K562 (cell line): Measurements from ENCODE around the gene CLEC17A. TPM values are rescaled to one million over a fixed set of nuclear protein-coding genes. Genes with fewer than 3 reads are reported as not detected.
"Not testable (repeated sequence)": the region's sequence is repeated elsewhere in the genome, so short reads cannot be mapped to it uniquely, and the experiment has no call there.

Experiments
- ATAC-seq: fragments of 200-7000 bp; cut with Tn5 transposase; 3 replicates; pipeline ENCODE4 v1.9.1; 2020; ENCODE audit warnings: moderate library complexity
- BruUV-seq: library from RNA; stranded (reverse); fragments of 400-500 nt; replicated peaks from 2 replicates; lab custom pipeline; 2021; lab: Mats Ljungman, UMichigan
- CTCF ChIA-PET: fragments of 300-600 bp; formaldehyde crosslinking; extraction: SDS; loops from one replicate; lab custom pipeline; 2021; ENCODE audit warnings: low intra/inter-chr PET ratio; lab: Yijun Ruan, JAX
- POLR2A ChIA-PET: fragments of 300-600, 350-650 bp; sonication (Branson Sonifier 250); formaldehyde crosslinking; extraction: SDS; loops from one replicate; lab custom pipeline; 2021; ENCODE audit warnings: antibody characterized with exemption, inconsistent platforms; lab: Yijun Ruan, JAX
- DNase-seq, 4 experiments: peaks; one replicate each; pipeline versions ENCODE4 v3.0.0 to v3.0.0-alpha.2; 2011 to 2018; ENCODE audit warnings: low spot score in 3 of 4, mixed read lengths in 3 of 4; ENCODE audit errors: extremely low read depth in 1 of 4
- FAIRE-seq: peaks from 2 replicates; lab custom pipeline; 2011; peaks lifted over from hg19 to GRCh38; lab: Jason Lieb, UNC
- H2AFZ ChIP-seq: 2 replicates; pipeline ENCODE4 v1.6.0; 2011; ENCODE audit warnings: low read depth, low read length, control low read depth, inconsistent platforms
- H3K27ac ChIP-seq: fragments of 200-600 bp; 3 replicates; pipeline ENCODE4 v1.8.0; 2011; ENCODE audit warnings: low read depth, mild to moderate bottlenecking, control low read depth, inconsistent platforms, low read length, moderate library complexity, mixed read lengths; ENCODE audit errors: extremely low read depth
- H3K27me3 ChIP-seq, 2 experiments: fragments of 300-600 bp in 1 of 2; 2 replicates in 1 of 2; 3 replicates in 1 of 2; pipeline versions ENCODE4 v1.6.0 to v1.8.0; 2011; ENCODE audit warnings: inconsistent platforms in 2 of 2, low read length in 2 of 2, mild to moderate bottlenecking in 1 of 2, mixed read lengths in 1 of 2, moderate library complexity in 1 of 2; ENCODE audit not compliant: control insufficient read depth in 2 of 2, insufficient read depth in 2 of 2
- H3K36me3 ChIP-seq: fragments of 300-600 bp; 3 replicates; pipeline ENCODE4 v1.8.0; 2011; ENCODE audit warnings: mild to moderate bottlenecking, low read length, inconsistent platforms; ENCODE audit not compliant: control insufficient read depth, insufficient read depth
- H3K4me1 ChIP-seq, 2 experiments: fragments of 200-600 bp in 1 of 2; replicated peaks in 1 of 2; 2 replicates in 1 of 2; 3 replicates in 1 of 2; pipeline versions ENCODE4 v1.5.1 to v1.8.0; 2011; ENCODE audit warnings: inconsistent platforms in 2 of 2, low read length in 2 of 2, mild to moderate bottlenecking in 1 of 2, mixed read lengths in 1 of 2, moderate library complexity in 1 of 2; ENCODE audit not compliant: control insufficient read depth in 2 of 2, insufficient read depth in 2 of 2
- H3K4me2 ChIP-seq: 2 replicates; pipeline ENCODE4 v1.6.1; 2011; ENCODE audit warnings: low read length, control low read depth, inconsistent platforms, mixed read lengths; ENCODE audit not compliant: insufficient read depth
- H3K4me3 ChIP-seq: fragments of 200-600 bp; sonication (generic), shearing (Covaris generic); 2 replicates; pipeline ENCODE4 v1.5.1; 2016; ENCODE audit warnings: control low read depth, inconsistent platforms
- H3K79me2 ChIP-seq: fragments of 200-600 bp; 3 replicates; pipeline ENCODE4 v1.8.0; 2011; ENCODE audit warnings: low read length, inconsistent platforms; ENCODE audit not compliant: control insufficient read depth, insufficient read depth
- H3K9ac ChIP-seq, 2 experiments: 2 replicates each; pipeline versions ENCODE4 v1.6.0 to v1.6.1; 2011; ENCODE audit warnings: low read depth in 2 of 2, low read length in 2 of 2, control low read depth in 1 of 2, inconsistent platforms in 1 of 2, mild to moderate bottlenecking in 1 of 2, mixed read lengths in 1 of 2; ENCODE audit not compliant: insufficient read depth in 1 of 2
- H3K9me1 ChIP-seq: one replicate; pipeline ENCODE4 v1.6.0; 2011; ENCODE audit warnings: inconsistent platforms, mild to moderate bottlenecking, low read length, moderate library complexity; ENCODE audit not compliant: control insufficient read depth, insufficient read depth
- H3K9me3 ChIP-seq: replicated peaks from 2 replicates; pipeline ENCODE4 v1.5.1; 2011; ENCODE audit warnings: low read depth, low read length, inconsistent platforms; ENCODE audit not compliant: control insufficient read depth, insufficient read depth
- H4K20me1 ChIP-seq: replicated peaks from 2 replicates; pipeline ENCODE4 v1.6.1; 2011; ENCODE audit warnings: low read length, inconsistent platforms, mixed read lengths; ENCODE audit not compliant: control insufficient read depth, insufficient read depth
- BCOR ChIP-seq: fragments of 450-650 bp; IDR thresholded peaks from 2 replicates; pipeline ENCODE4 v1.6.1; 2016
- KDM1A ChIP-seq, 2 experiments: fragments of 450-650 bp; IDR thresholded peaks; 2 replicates each; pipeline ENCODE4 v1.6.1; 2016; ENCODE audit warnings: mild to moderate bottlenecking in 2 of 2
- PHB2 ChIP-seq: fragments of 450-650 bp; IDR thresholded peaks from 2 replicates; pipeline ENCODE4 v1.6.1; 2017; ENCODE audit warnings: low read depth
- RBM25 ChIP-seq: fragments of 200-400 bp; formaldehyde crosslinking; IDR thresholded peaks from 2 replicates; pipeline ENCODE4 v1.6.1; 2018; ENCODE audit warnings: low read length, low read depth, moderate library complexity; ENCODE audit not compliant: severe bottlenecking
- ZNF121 ChIP-seq: sonication (generic); formaldehyde crosslinking; conservative IDR thresholded peaks from 2 replicates; pipeline ENCODE4 v1.8.0; 2022; ENCODE audit warnings: missing genetic modification reagents
- ZNF384 ChIP-seq: IDR thresholded peaks from 2 replicates; pipeline ENCODE4 v1.6.1; 2012; ENCODE audit warnings: low read depth, low read length, improper control_type of control experiment
- WGBS: fragments of 100-300 bp; shearing (Covaris generic); methylation state at CpG from one replicate; pipeline ENCODE4 v1.1.6; 2016; ENCODE audit warnings: low coverage, mixed read lengths; ENCODE audit not compliant: insufficient coverage; ENCODE audit errors: missing lambda C conversion rate; 5-methylcytosine and 5-hydroxymethylcytosine counted together
- in situ Hi-C: fragments of 300-500 bp; cut with MboI; formaldehyde crosslinking; loops from 4 replicates; pipeline ENCODE4 v1.15.0; 2018; ENCODE audit warnings: inconsistent platforms, mixed read lengths
- intact Hi-C: fragments of 100-400 bp; cut with micrococcal nuclease; formaldehyde crosslinking; loops from 2 replicates; pipeline ENCODE4 v1.14.2; 2022
- polyA plus RNA-seq, 8 experiments: library from polyadenylated mRNA; depleted of rRNA in 4 of 8; stranded (reverse) in 5 of 8; unstranded in 3 of 8; fragments of >200 nt; fragmentation: Nextera tagmentation in 2 of 8; fragmentation: Illumina TruSeq in 1 of 8; extraction: Ambion mirVana in 2 of 8; extraction: Trizol in 1 of 8; gene quantifications; 2 replicates each; pipeline versions ENCODE4 v1.2.1 to v1.2.3, GENCODE V29; 2011 to 2014; ENCODE audit warnings: inconsistent platforms in 1 of 8, missing spikeins in 1 of 8
- total RNA-seq, 7 experiments: library from RNA; depleted of rRNA in 6 of 7; stranded (reverse); fragments of >200 nt in 6 of 7; fragmentation: Illumina TruSeq in 2 of 7; extraction: Trizol in 2 of 7; gene quantifications; 2 replicates each; pipeline versions ENCODE4 v1.2.1 to v1.2.3, GENCODE V29; 2011 to 2021; ENCODE audit warnings: low replicate concordance in 1 of 7

The CLEC17A gene
- total and polyA plus RNA-seq, 9 of the 15 experiments (the other 6 are each of a cell fraction or from before 2014, with no cell fraction given) = 0.03 TPM; not detected in 8

- TF ChIP-seq PHB2 = no peak
These were observed 42.0 kb upstream of the CLEC17A start (continued) for GRCh38 chr19:14540741-14541525.

- POLR2A ChIA-PET = interaction anchor here (0.7 kb wide), 1 partner anchor 8 kb away, joined by 3 read pairs; no protein-coding TSS in a partner anchor
- H3K9me1 ChIP-seq, CTCF ChIA-PET, H3K9ac ChIP-seq, in situ Hi-C loops, H3K9me3 ChIP-seq, BruUV-seq, H3K27me3 ChIP-seq, ATAC-seq, DNase-seq, H3K4me3 ChIP-seq, H3K4me2 ChIP-seq, FAIRE-seq, intact Hi-C loops, H3K27ac ChIP-seq, H2AFZ ChIP-seq: not testable (repeated sequence)
- WGBS = 75% methylated on average over 5 of the region's 5 CpGs
- H3K79me2 ChIP-seq = peaks cover 76% of the 10 kb centered on the region
- TF ChIP-seq RBM25 = peak; percentile 83
- TF ChIP-seq ZNF384 = peak; percentile 29; the same call in 1 of the 2 replicates
- TF ChIP-seq BCOR = peak; percentile 68
- TF ChIP-seq KDM1A (IDR thresholded peaks at IDR 0.05) = peak; percentile 38 to 53; a peak in 2 of 4 replicates
- TF ChIP-seq ZNF121 (CRISPR knock-in tag) = peak; percentile 96
- H4K20me1 ChIP-seq = peaks cover 13% of the 10 kb centered on the region
- peaks cover 21 to 47% of the 10 kb centered on the region in 2 experiments; a peak in 4 of 5 replicates for H3K4me1 ChIP-seq
- H3K36me3 ChIP-seq = peaks cover 27% of the 10 kb centered on the region; the same call in 1 of the 3 replicates
These were observed 40.9 kb upstream of the CLEC17A start for GRCh38 chr19:14541979-14542378.
